Testis (tissue), 2 donors: Measurements from ENCODE around the gene HOXA10.

Experiments used
- POLR2A ChIP-seq: fragments of 450-650 bp; IDR thresholded peaks from one replicate; pipeline ENCODE4 v1.6.1; 2017; ENCODE audit warnings: antibody characterized with exemption, mild to moderate bottlenecking, moderate library complexity
- TF ChIP-seq, protein P1 (sequence below), 3 experiments: fragments of 450-650 bp in 2 of 3; fragments of 200-600 bp in 1 of 3; sonication (generic) in 1 of 3; IDR thresholded peaks; one replicate each; pipeline ENCODE4 v1.5.1; 2016 to 2019; ENCODE audit warnings: antibody characterized with exemption in 3 of 3, mild to moderate bottlenecking in 2 of 3, moderate library complexity in 1 of 3

DNA sequence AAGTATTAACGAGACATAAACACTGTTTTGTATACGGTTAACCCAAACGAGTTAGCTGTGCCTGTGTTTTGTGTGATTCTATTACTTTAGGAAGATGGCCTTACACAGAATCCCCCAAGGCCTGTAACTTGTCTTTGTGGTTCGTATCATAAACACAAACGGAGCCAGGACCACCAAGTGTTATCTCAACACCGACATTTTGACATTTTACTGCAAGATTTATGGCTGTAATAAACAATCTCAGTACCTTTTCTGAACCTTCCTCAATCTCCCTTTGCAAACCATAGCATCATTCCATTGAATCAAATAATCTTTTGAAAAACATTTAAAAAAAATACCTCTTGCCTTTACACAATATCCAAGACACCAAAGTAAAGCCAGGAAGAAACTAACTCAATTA, 41.1 kb downstream of the HOXA10 start:
- TF ChIP-seq, protein P1, sequence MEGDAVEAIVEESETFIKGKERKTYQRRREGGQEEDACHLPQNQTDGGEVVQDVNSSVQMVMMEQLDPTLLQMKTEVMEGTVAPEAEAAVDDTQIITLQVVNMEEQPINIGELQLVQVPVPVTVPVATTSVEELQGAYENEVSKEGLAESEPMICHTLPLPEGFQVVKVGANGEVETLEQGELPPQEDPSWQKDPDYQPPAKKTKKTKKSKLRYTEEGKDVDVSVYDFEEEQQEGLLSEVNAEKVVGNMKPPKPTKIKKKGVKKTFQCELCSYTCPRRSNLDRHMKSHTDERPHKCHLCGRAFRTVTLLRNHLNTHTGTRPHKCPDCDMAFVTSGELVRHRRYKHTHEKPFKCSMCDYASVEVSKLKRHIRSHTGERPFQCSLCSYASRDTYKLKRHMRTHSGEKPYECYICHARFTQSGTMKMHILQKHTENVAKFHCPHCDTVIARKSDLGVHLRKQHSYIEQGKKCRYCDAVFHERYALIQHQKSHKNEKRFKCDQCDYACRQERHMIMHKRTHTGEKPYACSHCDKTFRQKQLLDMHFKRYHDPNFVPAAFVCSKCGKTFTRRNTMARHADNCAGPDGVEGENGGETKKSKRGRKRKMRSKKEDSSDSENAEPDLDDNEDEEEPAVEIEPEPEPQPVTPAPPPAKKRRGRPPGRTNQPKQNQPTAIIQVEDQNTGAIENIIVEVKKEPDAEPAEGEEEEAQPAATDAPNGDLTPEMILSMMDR (IDR thresholded peaks at IDR 0.05): no peak
- TF ChIP-seq POLR2A: no peak
